ENCODE data around the gene KCNN1. TPM values are rescaled to one million over a fixed set of nuclear protein-coding genes. Genes with fewer than 3 reads are reported as not detected.

KCNN1 gene
- total and polyA plus RNA-seq, 9 of the 15 experiments (the other 6 are each of a cell fraction or from before 2014, with no cell fraction given): 0.01 to 6.2 (median 0.72) TPM

DNA sequence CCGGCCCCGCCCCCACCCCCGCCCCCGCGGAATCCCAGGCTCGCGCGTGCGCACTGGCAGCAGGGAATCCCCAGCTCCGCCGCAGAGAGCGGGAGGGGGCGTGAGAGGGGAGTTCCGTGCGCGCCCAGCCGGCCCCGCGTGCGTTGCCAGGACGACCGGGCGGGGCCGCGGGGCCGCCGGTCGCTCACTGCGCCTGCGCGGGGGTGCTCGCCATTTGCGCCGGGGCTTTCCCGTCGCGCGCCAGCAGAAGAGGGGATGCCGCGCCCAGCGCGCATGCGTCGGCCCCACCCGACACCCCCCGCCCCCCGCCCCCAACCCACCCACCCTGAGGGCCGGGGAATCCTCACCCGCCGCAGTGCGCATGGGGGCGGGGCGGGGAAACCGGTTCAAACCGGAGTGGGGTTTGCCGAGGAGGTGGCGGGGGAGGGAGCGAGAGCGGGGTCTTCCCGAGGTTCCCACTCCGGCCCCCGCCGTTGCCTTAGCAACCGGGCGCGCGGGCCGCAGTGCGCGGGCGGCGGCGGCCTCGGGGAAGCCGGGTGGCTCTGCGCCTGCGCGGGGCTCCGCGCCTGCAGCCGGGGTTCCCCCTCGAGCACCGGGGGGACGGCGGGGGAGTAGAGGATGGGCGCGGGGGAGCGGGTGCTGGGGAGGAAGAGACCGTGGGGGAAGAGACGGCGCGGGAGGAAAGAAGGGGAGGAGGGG is 18.9 kb upstream of the KCNN1 start (continued):
- TF ChIP-seq, protein P1, sequence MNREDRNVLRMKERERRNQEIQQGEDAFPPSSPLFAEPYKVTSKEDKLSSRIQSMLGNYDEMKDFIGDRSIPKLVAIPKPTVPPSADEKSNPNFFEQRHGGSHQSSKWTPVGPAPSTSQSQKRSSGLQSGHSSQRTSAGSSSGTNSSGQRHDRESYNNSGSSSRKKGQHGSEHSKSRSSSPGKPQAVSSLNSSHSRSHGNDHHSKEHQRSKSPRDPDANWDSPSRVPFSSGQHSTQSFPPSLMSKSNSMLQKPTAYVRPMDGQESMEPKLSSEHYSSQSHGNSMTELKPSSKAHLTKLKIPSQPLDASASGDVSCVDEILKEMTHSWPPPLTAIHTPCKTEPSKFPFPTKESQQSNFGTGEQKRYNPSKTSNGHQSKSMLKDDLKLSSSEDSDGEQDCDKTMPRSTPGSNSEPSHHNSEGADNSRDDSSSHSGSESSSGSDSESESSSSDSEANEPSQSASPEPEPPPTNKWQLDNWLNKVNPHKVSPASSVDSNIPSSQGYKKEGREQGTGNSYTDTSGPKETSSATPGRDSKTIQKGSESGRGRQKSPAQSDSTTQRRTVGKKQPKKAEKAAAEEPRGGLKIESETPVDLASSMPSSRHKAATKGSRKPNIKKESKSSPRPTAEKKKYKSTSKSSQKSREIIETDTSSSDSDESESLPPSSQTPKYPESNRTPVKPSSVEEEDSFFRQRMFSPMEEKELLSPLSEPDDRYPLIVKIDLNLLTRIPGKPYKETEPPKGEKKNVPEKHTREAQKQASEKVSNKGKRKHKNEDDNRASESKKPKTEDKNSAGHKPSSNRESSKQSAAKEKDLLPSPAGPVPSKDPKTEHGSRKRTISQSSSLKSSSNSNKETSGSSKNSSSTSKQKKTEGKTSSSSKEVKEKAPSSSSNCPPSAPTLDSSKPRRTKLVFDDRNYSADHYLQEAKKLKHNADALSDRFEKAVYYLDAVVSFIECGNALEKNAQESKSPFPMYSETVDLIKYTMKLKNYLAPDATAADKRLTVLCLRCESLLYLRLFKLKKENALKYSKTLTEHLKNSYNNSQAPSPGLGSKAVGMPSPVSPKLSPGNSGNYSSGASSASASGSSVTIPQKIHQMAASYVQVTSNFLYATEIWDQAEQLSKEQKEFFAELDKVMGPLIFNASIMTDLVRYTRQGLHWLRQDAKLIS (CRISPR knock-in tag; IDR thresholded peaks at IDR 0.05): no peak
- TF ChIP-seq, protein P2, sequence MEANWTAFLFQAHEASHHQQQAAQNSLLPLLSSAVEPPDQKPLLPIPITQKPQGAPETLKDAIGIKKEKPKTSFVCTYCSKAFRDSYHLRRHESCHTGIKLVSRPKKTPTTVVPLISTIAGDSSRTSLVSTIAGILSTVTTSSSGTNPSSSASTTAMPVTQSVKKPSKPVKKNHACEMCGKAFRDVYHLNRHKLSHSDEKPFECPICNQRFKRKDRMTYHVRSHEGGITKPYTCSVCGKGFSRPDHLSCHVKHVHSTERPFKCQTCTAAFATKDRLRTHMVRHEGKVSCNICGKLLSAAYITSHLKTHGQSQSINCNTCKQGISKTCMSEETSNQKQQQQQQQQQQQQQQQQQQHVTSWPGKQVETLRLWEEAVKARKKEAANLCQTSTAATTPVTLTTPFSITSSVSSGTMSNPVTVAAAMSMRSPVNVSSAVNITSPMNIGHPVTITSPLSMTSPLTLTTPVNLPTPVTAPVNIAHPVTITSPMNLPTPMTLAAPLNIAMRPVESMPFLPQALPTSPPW (CRISPR knock-in tag; IDR thresholded peaks at IDR 0.05): peak; percentile 99
- TF ChIP-seq MBD2 (IDR thresholded peaks at IDR 0.05; ENCODE audit: borderline replicate concordance, low read depth): peak; percentile 4; the same call in 1 of the 2 replicates
- no peak for TF ChIP-seq TGIF2 (CRISPR knock-in tag; IDR thresholded peaks at IDR 0.05)
- TF ChIP-seq, protein P3, sequence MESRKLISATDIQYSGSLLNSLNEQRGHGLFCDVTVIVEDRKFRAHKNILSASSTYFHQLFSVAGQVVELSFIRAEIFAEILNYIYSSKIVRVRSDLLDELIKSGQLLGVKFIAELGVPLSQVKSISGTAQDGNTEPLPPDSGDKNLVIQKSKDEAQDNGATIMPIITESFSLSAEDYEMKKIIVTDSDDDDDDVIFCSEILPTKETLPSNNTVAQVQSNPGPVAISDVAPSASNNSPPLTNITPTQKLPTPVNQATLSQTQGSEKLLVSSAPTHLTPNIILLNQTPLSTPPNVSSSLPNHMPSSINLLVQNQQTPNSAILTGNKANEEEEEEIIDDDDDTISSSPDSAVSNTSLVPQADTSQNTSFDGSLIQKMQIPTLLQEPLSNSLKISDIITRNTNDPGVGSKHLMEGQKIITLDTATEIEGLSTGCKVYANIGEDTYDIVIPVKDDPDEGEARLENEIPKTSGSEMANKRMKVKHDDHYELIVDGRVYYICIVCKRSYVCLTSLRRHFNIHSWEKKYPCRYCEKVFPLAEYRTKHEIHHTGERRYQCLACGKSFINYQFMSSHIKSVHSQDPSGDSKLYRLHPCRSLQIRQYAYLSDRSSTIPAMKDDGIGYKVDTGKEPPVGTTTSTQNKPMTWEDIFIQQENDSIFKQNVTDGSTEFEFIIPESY (CRISPR knock-in tag; IDR thresholded peaks at IDR 0.05): no peak

Data from K562 (cell line).